SK-N-MC (cell line): ENCODE data around the gene SEMA4F.

ENCODE experiments used
- EZH2 ChIP-seq: fragments of 200-600 bp; sonication (generic); IDR thresholded peaks from one replicate; pipeline ENCODE4 v1.6.1; 2017; ENCODE audit warnings: antibody characterized with exemption
- POLR2AphosphoS5 ChIP-seq: IDR thresholded peaks from 2 replicates; pipeline ENCODE4 v1.6.1; 2012; ENCODE audit warnings: mild to moderate bottlenecking, low read depth, low read length, borderline replicate concordance

GRCh38 chr2:74679615-74680014 is 25.6 kb downstream of the SEMA4F start:
- TF ChIP-seq POLR2AphosphoS5 = no peak
- no peak for TF ChIP-seq EZH2
